Nephron progenitor cell (in vitro differentiated cells): ENCODE measurements around the gene ESRP2.
A peak's percentile ranks its signal among the peaks of the same experiment; 100 is the strongest.

Experiments used
- DNase-seq: peaks from one replicate; pipeline ENCODE4 v3.0.0; 2021
- H3K27ac Mint-ChIP-seq: 2 replicates; pipeline ENCODE4 v1.8.0; 2021; ENCODE audit warnings: mild to moderate bottlenecking, moderate library complexity, mixed read lengths
- H3K27me3 Mint-ChIP-seq: 2 replicates; pipeline ENCODE4 v1.8.0; 2021; ENCODE audit warnings: mild to moderate bottlenecking, low read depth, mixed read lengths; ENCODE audit not compliant: poor library complexity
- H3K36me3 Mint-ChIP-seq: 2 replicates; pipeline ENCODE4 v1.8.0; 2021; ENCODE audit warnings: low read depth, mixed read lengths
- H3K4me1 Mint-ChIP-seq: 2 replicates; pipeline ENCODE4 v1.8.0; 2021; ENCODE audit warnings: mixed read lengths
- H3K4me3 Mint-ChIP-seq: 2 replicates; pipeline ENCODE4 v1.8.0; 2021; ENCODE audit warnings: mild to moderate bottlenecking, moderate library complexity, mixed read lengths
- H3K9me3 Mint-ChIP-seq: 2 replicates; pipeline ENCODE4 v1.8.0; 2021; ENCODE audit warnings: mild to moderate bottlenecking, moderate library complexity, mixed read lengths
- TF ChIP-seq, protein P1 (sequence below): fragments of 200-600 bp; sonication (generic); IDR thresholded peaks from 2 replicates; pipeline ENCODE4 v1.5.0; 2021; ENCODE audit warnings: antibody characterized with exemption

The ESRP2 gene

DNA sequence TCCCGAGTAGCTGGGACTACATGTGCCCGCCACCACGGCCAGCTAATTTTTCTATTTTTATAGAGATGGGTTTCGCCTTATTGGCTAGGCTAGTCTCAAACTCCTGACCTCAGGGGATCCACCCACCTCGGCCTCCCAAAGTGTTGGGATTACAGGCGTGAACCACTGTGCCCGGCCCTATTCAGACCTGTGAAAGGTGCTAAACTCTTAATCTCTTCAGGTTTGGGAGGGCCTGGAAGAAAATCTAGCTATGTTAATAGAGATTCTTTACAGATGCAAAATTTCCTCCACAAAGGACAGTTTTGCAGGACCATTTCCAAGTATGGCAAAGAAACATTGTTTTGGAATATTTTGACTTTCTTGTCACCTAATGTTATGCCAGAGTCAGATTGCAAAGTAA lies 6.2 kb upstream of the ESRP2 start:
- DNase-seq: no peak
- Mint-ChIP-seq H3K27ac (no peak overlapping the region), H3K27me3 (peaks cover 35% of the 10 kb centered on the region), H3K36me3 (no peaks in the 10 kb centered on the region), H3K9me3 (peaks cover 4% of the 10 kb centered on the region), H3K4me3 (no peak overlapping the region), H3K4me1 (peaks cover 22% of the 10 kb centered on the region)
- TF ChIP-seq, protein P1, sequence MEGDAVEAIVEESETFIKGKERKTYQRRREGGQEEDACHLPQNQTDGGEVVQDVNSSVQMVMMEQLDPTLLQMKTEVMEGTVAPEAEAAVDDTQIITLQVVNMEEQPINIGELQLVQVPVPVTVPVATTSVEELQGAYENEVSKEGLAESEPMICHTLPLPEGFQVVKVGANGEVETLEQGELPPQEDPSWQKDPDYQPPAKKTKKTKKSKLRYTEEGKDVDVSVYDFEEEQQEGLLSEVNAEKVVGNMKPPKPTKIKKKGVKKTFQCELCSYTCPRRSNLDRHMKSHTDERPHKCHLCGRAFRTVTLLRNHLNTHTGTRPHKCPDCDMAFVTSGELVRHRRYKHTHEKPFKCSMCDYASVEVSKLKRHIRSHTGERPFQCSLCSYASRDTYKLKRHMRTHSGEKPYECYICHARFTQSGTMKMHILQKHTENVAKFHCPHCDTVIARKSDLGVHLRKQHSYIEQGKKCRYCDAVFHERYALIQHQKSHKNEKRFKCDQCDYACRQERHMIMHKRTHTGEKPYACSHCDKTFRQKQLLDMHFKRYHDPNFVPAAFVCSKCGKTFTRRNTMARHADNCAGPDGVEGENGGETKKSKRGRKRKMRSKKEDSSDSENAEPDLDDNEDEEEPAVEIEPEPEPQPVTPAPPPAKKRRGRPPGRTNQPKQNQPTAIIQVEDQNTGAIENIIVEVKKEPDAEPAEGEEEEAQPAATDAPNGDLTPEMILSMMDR: no peak

DNA sequence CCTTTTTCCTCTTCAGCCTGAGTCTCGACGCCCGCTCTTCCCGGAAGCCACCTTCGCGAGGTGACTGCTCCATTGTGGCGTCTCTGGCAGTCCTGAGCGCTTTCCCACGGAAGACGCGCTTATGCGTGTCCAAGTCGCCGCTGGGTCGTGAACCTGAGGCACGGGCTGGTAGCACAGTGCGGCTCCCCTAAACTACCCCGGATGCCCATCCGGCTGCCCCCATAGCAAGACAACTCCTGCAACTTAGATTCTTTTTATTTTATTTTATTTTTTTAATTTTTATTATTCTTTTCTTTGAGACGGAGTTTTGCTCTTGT lies 2.1 kb upstream of the ESRP2 start:
- H3K9me3 Mint-ChIP-seq: peaks cover 4% of the 10 kb centered on the region
- H3K27me3 Mint-ChIP-seq: peaks cover 56% of the 10 kb centered on the region
- TF ChIP-seq, protein P1: no peak
- H3K4me3 Mint-ChIP-seq: peak overlapping the region; percentile 81
- peak overlapping the region; percentile 31 for H3K27ac Mint-ChIP-seq
- H3K36me3 Mint-ChIP-seq: no peaks in the 10 kb centered on the region
- no peak for DNase-seq
- H3K4me1 Mint-ChIP-seq: peaks cover 30% of the 10 kb centered on the region

DNA sequence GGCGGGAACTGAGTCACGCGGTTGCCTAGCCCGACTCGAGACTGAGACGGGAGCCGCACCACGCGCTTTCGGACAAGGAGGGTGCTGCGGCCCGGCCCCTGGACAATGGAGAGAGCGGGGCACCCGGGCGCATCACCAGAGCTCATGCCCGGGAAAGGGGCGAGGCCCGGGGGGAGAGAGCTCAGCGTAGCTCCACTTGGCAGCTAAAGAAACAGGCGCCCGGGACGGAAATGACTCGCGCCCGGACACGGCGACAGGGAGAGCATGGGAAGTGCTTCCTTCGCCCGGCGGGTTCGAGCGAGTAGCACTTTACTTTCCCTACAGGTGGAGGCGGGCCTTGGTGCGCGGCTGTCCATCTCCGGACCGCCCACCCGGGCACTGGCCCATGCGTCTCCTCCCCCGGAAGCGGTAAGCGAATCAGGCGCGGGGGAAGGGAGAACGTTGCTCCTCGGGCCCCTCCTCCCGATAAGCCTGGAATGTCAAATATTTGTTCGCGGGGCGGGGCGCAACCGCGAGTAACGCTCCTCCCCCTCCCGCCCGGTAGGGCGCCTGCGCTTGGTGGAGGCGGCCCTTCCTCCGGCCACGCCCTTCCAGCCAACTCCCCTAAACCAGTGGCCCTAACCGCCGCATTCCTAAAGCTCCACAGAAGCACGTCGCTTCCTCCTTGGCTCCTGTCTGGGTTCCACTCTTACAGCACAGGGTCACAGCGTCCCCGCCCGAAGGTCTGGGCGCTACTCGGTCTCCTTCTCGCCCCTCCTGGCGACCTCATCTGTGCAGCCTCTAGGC lies 1.5 kb upstream of the ESRP2 start:
- Mint-ChIP-seq H3K27me3 (peaks cover 61% of the 10 kb centered on the region), H3K4me1 (peaks cover 34% of the 10 kb centered on the region), H3K4me3 (peak overlapping the region; percentile 81), H3K36me3 (no peaks in the 10 kb centered on the region), H3K27ac (peak overlapping the region; percentile 31), H3K9me3 (peaks cover 4% of the 10 kb centered on the region)
- peak; percentile 98 for DNase-seq
- TF ChIP-seq, protein P1: no peak

GRCh38 chr16:68236826-68237242 lies 907 bp upstream of the ESRP2 start:
- peak overlapping the region; percentile 81 for H3K4me3 Mint-ChIP-seq
- H3K27me3 Mint-ChIP-seq: peaks cover 61% of the 10 kb centered on the region
- peaks cover 35% of the 10 kb centered on the region for H3K4me1 Mint-ChIP-seq
- no peaks in the 10 kb centered on the region for H3K36me3 Mint-ChIP-seq
- H3K9me3 Mint-ChIP-seq: peaks cover 4% of the 10 kb centered on the region
- peak; percentile 30 for DNase-seq
- TF ChIP-seq, protein P1: no peak
- H3K27ac Mint-ChIP-seq: no peak overlapping the region

- peaks cover 64% of the 10 kb centered on the region for H3K27me3 Mint-ChIP-seq
- peaks cover 35% of the 10 kb centered on the region for H3K4me1 Mint-ChIP-seq
- H3K27ac Mint-ChIP-seq: no peak overlapping the region
- DNase-seq: no peak
- H3K36me3 Mint-ChIP-seq: no peaks in the 10 kb centered on the region
- TF ChIP-seq, protein P1: no peak
- peak overlapping the region; percentile 81 for H3K4me3 Mint-ChIP-seq
- H3K9me3 Mint-ChIP-seq: peaks cover 4% of the 10 kb centered on the region
Measured at GRCh38 chr16:68236137-68236825, 354 bp upstream of the ESRP2 start.
